ENCODE measurements around the gene TAF4B.

DNA sequence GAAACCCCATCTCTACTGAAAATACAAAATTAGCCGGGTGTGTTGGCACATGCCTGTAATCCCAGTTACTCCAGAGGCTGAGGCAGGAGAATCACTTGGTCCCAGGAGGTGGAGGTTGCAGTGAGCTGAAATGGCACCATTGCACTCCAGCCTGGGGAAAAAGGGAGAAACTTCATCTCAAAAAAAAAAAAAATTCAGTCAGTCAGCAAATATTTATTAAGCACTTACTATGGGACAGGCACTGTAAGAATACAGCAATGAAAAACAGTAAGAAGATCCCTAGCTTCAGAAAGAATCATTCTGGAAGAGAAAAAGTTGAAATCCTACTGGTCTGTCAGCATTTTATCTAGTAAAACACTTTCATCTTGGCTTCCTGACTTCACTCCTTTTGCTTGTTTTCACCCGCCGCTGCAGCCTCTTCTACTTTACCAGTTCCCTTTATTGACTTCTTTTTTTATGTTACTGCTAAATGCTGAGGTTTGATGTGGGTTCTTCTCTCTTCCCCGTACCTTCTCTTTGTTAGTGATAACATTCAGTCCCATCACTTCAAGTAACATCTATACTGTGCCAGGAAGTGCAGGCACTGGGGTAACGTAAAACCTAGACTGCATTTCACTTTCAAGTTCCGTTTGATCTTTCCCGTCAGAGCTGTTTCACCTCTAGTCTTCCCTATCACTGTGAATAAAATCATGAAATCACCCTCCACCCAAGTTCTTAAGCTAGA is 10.8 kb upstream of the TAF4B start:
- TF ChIP-seq, protein P1, sequence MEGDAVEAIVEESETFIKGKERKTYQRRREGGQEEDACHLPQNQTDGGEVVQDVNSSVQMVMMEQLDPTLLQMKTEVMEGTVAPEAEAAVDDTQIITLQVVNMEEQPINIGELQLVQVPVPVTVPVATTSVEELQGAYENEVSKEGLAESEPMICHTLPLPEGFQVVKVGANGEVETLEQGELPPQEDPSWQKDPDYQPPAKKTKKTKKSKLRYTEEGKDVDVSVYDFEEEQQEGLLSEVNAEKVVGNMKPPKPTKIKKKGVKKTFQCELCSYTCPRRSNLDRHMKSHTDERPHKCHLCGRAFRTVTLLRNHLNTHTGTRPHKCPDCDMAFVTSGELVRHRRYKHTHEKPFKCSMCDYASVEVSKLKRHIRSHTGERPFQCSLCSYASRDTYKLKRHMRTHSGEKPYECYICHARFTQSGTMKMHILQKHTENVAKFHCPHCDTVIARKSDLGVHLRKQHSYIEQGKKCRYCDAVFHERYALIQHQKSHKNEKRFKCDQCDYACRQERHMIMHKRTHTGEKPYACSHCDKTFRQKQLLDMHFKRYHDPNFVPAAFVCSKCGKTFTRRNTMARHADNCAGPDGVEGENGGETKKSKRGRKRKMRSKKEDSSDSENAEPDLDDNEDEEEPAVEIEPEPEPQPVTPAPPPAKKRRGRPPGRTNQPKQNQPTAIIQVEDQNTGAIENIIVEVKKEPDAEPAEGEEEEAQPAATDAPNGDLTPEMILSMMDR (IDR thresholded peaks at IDR 0.05), result no peak
- no peak for TF ChIP-seq POLR2A (IDR thresholded peaks at IDR 0.05)
